GM23338 (cell line): ENCODE data around the gene TENM4. TPM values are rescaled to one million over a fixed set of nuclear protein-coding genes. Genes with fewer than 3 reads are reported as not detected.

ENCODE experiments used
- ATAC-seq: fragments of 200-7000 bp; cut with Tn5 transposase; 3 replicates; pipeline ENCODE4 v1.9.1; 2020
- DNase-seq: peaks from one replicate; pipeline ENCODE4 v3.0.0-alpha.2; 2015; ENCODE audit warnings: low spot score
- H2AFZ ChIP-seq: fragments of 200-600 bp; sonication (generic); 2 replicates; pipeline ENCODE4 v1.8.0; 2016; ENCODE audit warnings: antibody characterized with exemption, mild to moderate bottlenecking, moderate library complexity
- H3F3A ChIP-seq: fragments of 200-600 bp; sonication (generic); replicated peaks from 2 replicates; pipeline ENCODE4 v1.8.0; 2017; ENCODE audit warnings: antibody characterized with exemption, mixed run types, low read depth
- H3K27ac ChIP-seq: fragments of 200-600 bp; sonication (generic); 2 replicates; pipeline ENCODE4 v1.6.1; 2016; ENCODE audit warnings: low read depth
- H3K27me3 ChIP-seq: fragments of 200-600 bp; sonication (generic); 2 replicates; pipeline ENCODE4 v1.8.0; 2016; ENCODE audit warnings: mild to moderate bottlenecking, mixed run types, moderate library complexity; ENCODE audit not compliant: insufficient read depth
- H3K36me3 ChIP-seq: fragments of 200-600 bp; sonication (generic); 2 replicates; pipeline ENCODE4 v1.8.0; 2016; ENCODE audit warnings: mild to moderate bottlenecking; ENCODE audit not compliant: insufficient read depth
- H3K4me1 ChIP-seq: fragments of 200-600 bp; sonication (generic); 2 replicates; pipeline ENCODE4 v1.8.0; 2016; ENCODE audit warnings: mild to moderate bottlenecking, moderate library complexity; ENCODE audit not compliant: insufficient read depth
- H3K4me2 ChIP-seq: fragments of 200-600 bp; sonication (generic); 2 replicates; pipeline ENCODE4 v1.7.1; 2017; ENCODE audit warnings: mixed run types
- H3K4me3 ChIP-seq: fragments of 200-600 bp; sonication (generic); 2 replicates; pipeline ENCODE4 v1.6.1; 2016; ENCODE audit warnings: mixed run types
- H3K79me2 ChIP-seq: fragments of 200-600 bp; sonication (generic); replicated peaks from 2 replicates; pipeline ENCODE4 v1.8.0; 2017; ENCODE audit warnings: mild to moderate bottlenecking; ENCODE audit not compliant: insufficient read depth
- H3K9me2 ChIP-seq: fragments of 200-600 bp; sonication (generic); 2 replicates; pipeline ENCODE4 v1.8.0; 2017; ENCODE audit not compliant: insufficient read depth
- H4K20me1 ChIP-seq: fragments of 200-600 bp; sonication (generic); replicated peaks from 2 replicates; pipeline ENCODE4 v1.8.0; 2017; ENCODE audit warnings: mild to moderate bottlenecking; ENCODE audit not compliant: insufficient read depth
- H3K27ac Mint-ChIP-seq: 2 replicates; pipeline ENCODE4 v1.8.0; 2020; ENCODE audit warnings: inconsistent platforms, mild to moderate bottlenecking, moderate library complexity, mixed read lengths
- H3K27me3 Mint-ChIP-seq: 3 replicates; pipeline ENCODE4 v1.8.0; 2022; ENCODE audit warnings: low read depth, mild to moderate bottlenecking, moderate library complexity, mixed read lengths, inconsistent platforms; ENCODE audit not compliant: insufficient read depth, poor library complexity
- H3K36me3 Mint-ChIP-seq: 3 replicates; pipeline ENCODE4 v1.8.0; 2021; ENCODE audit warnings: low read depth, mild to moderate bottlenecking, inconsistent platforms, moderate library complexity, mixed read lengths
- H3K4me1 Mint-ChIP-seq: 3 replicates; pipeline ENCODE4 v1.8.0; 2020; ENCODE audit warnings: mild to moderate bottlenecking, inconsistent platforms, mixed read lengths
- H3K4me3 Mint-ChIP-seq: 3 replicates; pipeline ENCODE4 v1.8.0; 2021; ENCODE audit warnings: moderate library complexity, mild to moderate bottlenecking, inconsistent platforms, mixed read lengths
- H3K9me3 Mint-ChIP-seq: 3 replicates; pipeline ENCODE4 v1.8.0; 2020; ENCODE audit warnings: moderate library complexity, mild to moderate bottlenecking, inconsistent platforms, mixed read lengths
- CREB1 ChIP-seq: fragments of 250-450 bp; sonication (Bioruptor Pico); IDR thresholded peaks from 2 replicates; pipeline ENCODE4 v1.5.0; 2020; ENCODE audit warnings: low read depth, mild to moderate bottlenecking, moderate library complexity
- CTCF ChIP-seq, 2 experiments: fragments of 200-600 bp in 1 of 2; sonication (generic) in 1 of 2; conservative IDR thresholded peaks; 2 replicates each; pipeline versions ENCODE4 v1.5.1 to v1.6.1; 2016 to 2017; ENCODE audit warnings: antibody characterized with exemption in 2 of 2, low read depth in 2 of 2, mild to moderate bottlenecking in 2 of 2, moderate library complexity in 1 of 2
- ETS1 ChIP-seq: IDR thresholded peaks from 2 replicates; pipeline ENCODE4 v1.6.1; 2016; ENCODE audit warnings: antibody characterized with exemption
- EZH2 ChIP-seq: fragments of 200-600 bp; sonication (generic); IDR thresholded peaks from one replicate; pipeline ENCODE4 v1.8.0; 2017; ENCODE audit warnings: antibody characterized with exemption, mild to moderate bottlenecking, low read depth; ENCODE audit not compliant: unreplicated experiment
- POLR2AphosphoS5 ChIP-seq: IDR thresholded peaks from 2 replicates; pipeline ENCODE4 v1.6.1; 2016; ENCODE audit warnings: antibody characterized with exemption, low read depth
- REST ChIP-seq: IDR thresholded peaks from one replicate; pipeline ENCODE4 v1.6.1; 2018; ENCODE audit warnings: antibody characterized with exemption; ENCODE audit not compliant: unreplicated experiment
- STAT1 ChIP-seq: IDR thresholded peaks from one replicate; pipeline ENCODE4 v1.6.1; 2016; ENCODE audit warnings: antibody characterized with exemption; ENCODE audit not compliant: unreplicated experiment
- ZNF114 ChIP-seq: fragments of 250-450 bp; sonication (Bioruptor Pico); IDR thresholded peaks from 2 replicates; pipeline ENCODE4 v1.5.0; 2020; ENCODE audit warnings: mild to moderate bottlenecking, moderate library complexity
- ZNF462 ChIP-seq: fragments of 250-450 bp; sonication (Bioruptor Pico); IDR thresholded peaks from 2 replicates; pipeline ENCODE4 v1.5.0; 2020; ENCODE audit warnings: mild to moderate bottlenecking, moderate library complexity
- polyA plus RNA-seq: library from polyadenylated mRNA; unstranded; fragments of >200 nt; fragmentation: Nextera tagmentation; extraction: Ambion mirVana; gene quantifications from 2 replicates; pipeline ENCODE4 v1.2.1, GENCODE V29; 2016
- total RNA-seq: library from RNA; depleted of rRNA; stranded (reverse); fragments of >200 nt; shearing (Covaris generic); gene quantifications from 2 replicates; pipeline ENCODE4 v1.2.3, GENCODE V29; 2014

Gene TENM4
- total and polyA plus RNA-seq, 2 experiments from 2014 or later, result 7.3 TPM

GRCh38 chr11:79173615-79174014 lies 267.2 kb downstream of the TENM4 start:
- Histone ChIP-seq H3K36me3 (no peaks in the 10 kb centered on the region), H3K9me2 (peaks cover 3% of the 10 kb centered on the region; the same call in 1 of the 2 replicates), H2AFZ (peak overlapping the region; percentile 5; the same call in 1 of the 2 replicates), H3K27me3 (no peaks in the 10 kb centered on the region), H3K4me3 (no peak overlapping the region), H3K79me2 (no peaks in the 10 kb centered on the region), H3K27ac (no peak overlapping the region), H4K20me1 (no peaks in the 10 kb centered on the region), H3K4me2 (no peak overlapping the region), H3K4me1 (peaks cover 8% of the 10 kb centered on the region), H3F3A (no peaks in the 10 kb centered on the region)
- Mint-ChIP-seq H3K9me3 (no peaks in the 10 kb centered on the region), H3K36me3 (no peaks in the 10 kb centered on the region), H3K27me3 (peaks cover 6% of the 10 kb centered on the region), H3K27ac (no peak overlapping the region), H3K4me1 (peaks cover 14% of the 10 kb centered on the region), H3K4me3 (no peak overlapping the region)
- TF ChIP-seq ETS1, result no peak
- TF ChIP-seq REST, result no peak
- no peak for TF ChIP-seq ZNF114 (CRISPR knock-in tag)
- no peak for TF ChIP-seq ZNF462
- no peak for TF ChIP-seq POLR2AphosphoS5
- TF ChIP-seq CREB1, result no peak
- no peak for TF ChIP-seq CTCF (conservative IDR thresholded peaks at IDR 0.05; ENCODE audit: low read depth in 2 of 2)
- no peak for TF ChIP-seq STAT1
- TF ChIP-seq EZH2, result no peak
- DNase-seq (peak; percentile 2), ATAC-seq (peak; percentile 43)
